ENCODE measurements around the gene BRAF.

DNA sequence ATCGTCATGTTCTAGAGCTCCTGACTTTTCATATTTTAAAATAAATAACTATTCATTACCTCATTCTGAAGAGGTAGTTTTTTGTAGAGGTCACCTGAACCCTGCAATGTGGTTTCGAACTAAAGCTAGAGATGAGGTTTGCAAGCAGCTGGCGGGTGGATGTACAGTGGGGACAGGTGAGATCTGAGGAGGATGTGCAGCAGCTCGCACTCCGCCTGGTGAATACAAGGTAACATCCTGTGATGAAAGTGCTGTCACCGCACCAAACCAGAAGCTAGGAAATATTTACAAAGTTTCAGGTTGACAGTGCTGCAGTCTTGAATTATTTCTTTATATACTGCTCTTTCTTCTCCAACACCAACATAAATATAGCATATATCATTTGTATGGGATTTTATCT, 201.7 kb downstream of the BRAF start:
- TF ChIP-seq YY1 (IDR thresholded peaks at IDR 0.05; ENCODE audit: insufficient read depth, insufficient read length) (no peak), SUZ12 (IDR thresholded peaks at IDR 0.05; ENCODE audit: extremely low read depth, insufficient read depth, insufficient read length) (no peak), ZNF274 (IDR thresholded peaks at IDR 0.05; ENCODE audit: low read depth, low read length) (no peak)
